ENCODE data around the gene NDUFA3. TPM values are rescaled to one million over a fixed set of nuclear protein-coding genes. Genes with fewer than 3 reads are reported as not detected.

NDUFA3 gene
- total and polyA plus RNA-seq, 2 of the 13 experiments (the other 11 are each of a cell fraction or from before 2014, with no cell fraction given), result 31.6 to 75.4 TPM

- TF ChIP-seq REPIN1 (CRISPR knock-in tag; IDR thresholded peaks at IDR 0.05; ENCODE audit: borderline replicate concordance, low read depth), result peak; percentile 21; the same call in 1 of the 2 replicates
- 0 out of 2 replicates have a peak, but pooled peaks have one; percentile 69 for TF ChIP-seq ZNF230 (CRISPR knock-in tag; IDR thresholded peaks at IDR 0.05)
- TF ChIP-seq NR2F1 (CRISPR knock-in tag; IDR thresholded peaks at IDR 0.05), result peak; percentile 18 to 52; a peak in 2 of 4 replicates
- TF ChIP-seq ZBTB3 (CRISPR knock-in tag; IDR thresholded peaks at IDR 0.05; ENCODE audit: borderline replicate concordance, low read depth), result peak; percentile 65; the same call in 1 of the 2 replicates
- no peak for TF ChIP-seq ZNF337 (CRISPR knock-in tag; IDR thresholded peaks at IDR 0.05; ENCODE audit: borderline replicate concordance, low read depth)
- no peak for TF ChIP-seq NCOR1 (IDR thresholded peaks at IDR 0.05; ENCODE audit: borderline replicate concordance, low read length)
- no peak for TF ChIP-seq ZFP36L2 (CRISPR knock-in tag; IDR thresholded peaks at IDR 0.05)
- 0 out of 2 replicates have a peak, but pooled peaks have one; percentile 22 for TF ChIP-seq ZNF589 (CRISPR knock-in tag; conservative IDR thresholded peaks at IDR 0.05)
- peak; percentile 90 for TF ChIP-seq SUZ12 (IDR thresholded peaks at IDR 0.05; ENCODE audit: low read depth, low read length)
- no peak for TF ChIP-seq ZNF597 (CRISPR knock-in tag; IDR thresholded peaks at IDR 0.05)
- TF ChIP-seq ZNF768 (CRISPR knock-in tag; IDR thresholded peaks at IDR 0.05), result peak; percentile 52; the same call in 1 of the 2 replicates
- no peak for TF ChIP-seq ZNF292 (CRISPR knock-in tag; IDR thresholded peaks at IDR 0.05; ENCODE audit: borderline replicate concordance, low read depth)
- TF ChIP-seq ZNF225 (CRISPR knock-in tag; IDR thresholded peaks at IDR 0.05), result peak; percentile 84; the same call in 1 of the 2 replicates
- peak; percentile 34; the same call in 1 of the 2 replicates for TF ChIP-seq ZNF614 (CRISPR knock-in tag; IDR thresholded peaks at IDR 0.05; ENCODE audit: borderline replicate concordance)
- no peak for TF ChIP-seq HOXD1 (CRISPR knock-in tag; IDR thresholded peaks at IDR 0.05)
- TF ChIP-seq KDM5B (CRISPR knock-in tag; IDR thresholded peaks at IDR 0.05; ENCODE audit: borderline replicate concordance), result peak; percentile 84; the same call in 1 of the 2 replicates
- TF ChIP-seq PCBP1 (IDR thresholded peaks at IDR 0.05; ENCODE audit: borderline replicate concordance, low read depth, low read length), result 0 out of 2 replicates have a peak, but pooled peaks have one; percentile 56
- TF ChIP-seq ZNF879 (CRISPR knock-in tag; IDR thresholded peaks at IDR 0.05), result 0 out of 2 replicates have a peak, but pooled peaks have one; percentile 42
- no peak for TF ChIP-seq ZNF367 (CRISPR knock-in tag; IDR thresholded peaks at IDR 0.05; ENCODE audit: borderline replicate concordance)
- peak; percentile 59; the same call in 1 of the 2 replicates for TF ChIP-seq ZGPAT (CRISPR knock-in tag; IDR thresholded peaks at IDR 0.05)
- TF ChIP-seq HDAC1 (CRISPR knock-in tag; IDR thresholded peaks at IDR 0.05), result peak; percentile 90
- no peak for TF ChIP-seq LCORL (IDR thresholded peaks at IDR 0.05)
- peak; percentile 75; the same call in 1 of the 2 replicates for TF ChIP-seq LCORL (CRISPR knock-in tag; IDR thresholded peaks at IDR 0.05)
- TF ChIP-seq SP2 (CRISPR knock-in tag; IDR thresholded peaks at IDR 0.05), result peak; percentile 21; the same call in 1 of the 2 replicates
- TF ChIP-seq GPBP1L1 (CRISPR knock-in tag; IDR thresholded peaks at IDR 0.05), result no peak
- no peak for TF ChIP-seq SMYD3 (CRISPR knock-in tag; IDR thresholded peaks at IDR 0.05)
- peak; percentile 75 for TF ChIP-seq CREB1 (IDR thresholded peaks at IDR 0.05)
- TF ChIP-seq CREB1 (CRISPR knock-in tag; IDR thresholded peaks at IDR 0.05), result peak; percentile 89
Measured at GRCh38 chr19:54102421-54103169, at the start of gene NDUFA3 (continued).
